T-helper 2 cell (primary cell): Measurements from ENCODE around the gene CARD14.
A peak's percentile ranks its signal among the peaks of the same experiment; 100 is the strongest.
"Not testable (repeated sequence)": the region's sequence is repeated elsewhere in the genome, so short reads cannot be mapped to it uniquely, and the experiment has no call there.

ENCODE experiments used
- DNase-seq, 5 experiments: peaks; one replicate each; pipeline versions ENCODE4 v3.0.0 to v3.0.0-alpha.2; 2012 to 2022

The CARD14 gene

DNA sequence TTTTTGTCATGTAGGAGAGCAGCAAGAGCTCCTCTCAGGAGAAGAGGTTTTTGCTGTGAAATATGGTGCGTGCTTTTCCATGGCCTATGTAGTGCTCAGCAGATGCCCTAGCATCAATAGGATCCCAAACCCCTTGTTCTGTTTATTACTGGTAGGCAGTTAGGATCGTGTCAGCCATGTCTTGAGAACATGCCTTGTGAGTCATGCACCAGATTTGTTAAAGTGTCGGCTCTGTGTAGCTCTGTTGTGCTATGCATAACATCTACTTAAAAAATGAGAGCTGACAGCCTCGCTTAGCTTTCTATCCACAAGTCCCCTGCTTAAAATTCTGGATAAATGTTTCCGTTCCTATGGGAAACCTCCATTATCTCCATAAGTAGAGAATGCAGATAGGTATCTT is 18.5 kb upstream of the CARD14 start:
- DNase-seq: no peak

DNA sequence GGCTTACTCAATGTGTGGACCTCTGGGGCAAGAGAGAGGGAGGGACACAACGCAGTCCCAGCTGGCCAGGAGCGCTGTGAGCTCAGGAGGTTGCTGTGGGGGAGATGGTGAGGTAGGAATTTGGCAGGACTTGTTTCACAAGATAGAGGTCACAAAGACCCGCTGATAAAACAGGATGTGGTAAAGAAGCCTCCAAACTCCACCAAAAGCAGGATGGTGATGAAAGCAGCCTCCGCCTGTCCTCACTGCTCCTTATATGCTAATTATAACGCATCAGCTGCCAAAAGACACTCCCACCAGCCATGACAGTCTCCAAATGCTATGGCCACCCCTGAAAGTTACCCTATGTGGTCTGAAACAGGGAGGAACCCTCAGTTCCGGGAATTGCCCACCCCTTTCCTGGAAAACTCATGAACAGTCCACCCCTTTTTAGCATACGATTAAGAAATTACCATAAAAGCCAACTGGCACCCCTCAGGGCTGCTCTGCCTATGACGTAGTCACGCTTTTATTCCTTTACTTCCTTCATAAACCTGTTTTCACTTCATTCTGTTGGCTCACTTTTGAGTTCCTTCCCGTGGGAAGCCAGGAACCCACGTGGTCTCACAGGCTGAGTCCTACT is 17.6 kb upstream of the CARD14 start:
- DNase-seq: peak in 1 of 5 experiments; percentile 44

DNA sequence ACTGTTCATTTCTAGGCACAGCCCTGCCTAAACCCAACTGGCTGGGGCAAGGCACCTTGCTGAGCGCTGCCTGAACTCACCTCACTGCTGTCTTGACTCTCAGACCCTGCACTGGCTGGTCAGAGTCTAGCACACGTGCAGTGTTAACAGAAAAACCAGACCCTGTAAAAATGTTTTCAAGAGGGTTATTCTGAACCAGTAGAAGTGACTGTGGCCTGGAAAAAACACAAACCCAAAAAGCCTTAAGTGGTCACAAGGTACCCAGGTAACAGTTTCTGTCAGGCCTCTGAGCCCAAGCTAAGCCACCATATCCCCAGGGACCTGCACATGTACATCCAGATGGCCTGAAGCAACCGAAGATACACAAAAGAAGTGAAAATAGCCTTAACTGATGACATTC is 16.8 kb upstream of the CARD14 start:
- DNase-seq: no peak

DNA sequence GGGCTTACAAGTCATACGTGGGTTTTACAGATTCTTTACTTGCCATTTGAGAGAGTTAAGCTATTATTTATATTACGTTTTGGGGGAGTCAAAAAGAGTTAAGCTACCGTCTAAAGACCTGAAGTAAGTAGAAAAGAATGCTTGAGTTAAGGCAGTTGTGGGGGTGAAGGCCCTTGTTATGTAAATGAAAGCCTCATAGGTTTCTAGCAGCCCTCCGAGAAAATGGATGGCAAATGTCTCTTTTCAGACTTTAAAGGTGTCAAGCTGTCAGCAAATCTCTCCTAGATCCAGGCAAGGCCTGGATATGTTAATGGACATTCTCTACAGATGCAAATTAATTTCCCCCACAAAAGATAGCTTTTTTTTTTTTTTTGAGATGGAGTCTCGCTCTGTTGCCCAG is 15.7 kb upstream of the CARD14 start:
- DNase-seq: no peak

DNA sequence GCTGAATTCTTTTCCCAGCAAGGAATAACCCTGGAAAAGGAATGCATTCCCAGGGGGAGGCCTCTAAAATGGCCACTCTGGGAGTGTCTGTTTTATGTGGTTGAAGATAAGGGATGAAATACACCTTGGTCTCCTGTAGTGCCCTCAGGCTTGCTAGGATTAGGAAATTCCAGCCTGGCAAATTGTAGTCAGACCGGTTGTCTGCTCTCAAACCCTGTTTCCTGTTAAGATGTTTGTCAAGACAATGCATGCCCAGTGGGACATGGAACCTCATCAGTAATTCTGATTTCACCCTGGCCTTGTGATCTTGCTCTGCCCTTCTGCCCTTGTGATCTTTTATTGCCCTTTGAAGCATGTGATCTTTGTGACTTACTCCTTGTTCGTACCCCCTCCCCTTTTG is 14.2 kb upstream of the CARD14 start:
- not testable (repeated sequence) for DNase-seq

DNA sequence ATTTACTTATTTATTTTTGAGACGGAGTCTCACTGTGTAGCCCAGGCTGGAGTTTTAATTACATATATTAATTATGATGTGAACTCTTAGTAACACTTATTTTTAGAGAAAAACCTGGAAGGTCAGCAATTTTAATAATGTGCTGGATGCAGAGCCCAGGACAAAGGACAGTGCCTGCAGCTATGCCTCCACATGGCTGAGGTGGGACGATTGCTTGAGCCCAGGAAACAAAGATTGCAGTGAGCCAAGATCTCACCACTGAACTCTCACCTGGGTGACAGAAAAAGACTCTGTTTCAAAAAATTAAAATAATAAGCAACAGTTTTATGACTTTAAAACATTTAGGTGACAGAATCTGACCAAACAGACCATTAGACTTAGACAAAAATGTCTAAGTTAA is 11.0 kb upstream of the CARD14 start:
- DNase-seq: no peak

DNA sequence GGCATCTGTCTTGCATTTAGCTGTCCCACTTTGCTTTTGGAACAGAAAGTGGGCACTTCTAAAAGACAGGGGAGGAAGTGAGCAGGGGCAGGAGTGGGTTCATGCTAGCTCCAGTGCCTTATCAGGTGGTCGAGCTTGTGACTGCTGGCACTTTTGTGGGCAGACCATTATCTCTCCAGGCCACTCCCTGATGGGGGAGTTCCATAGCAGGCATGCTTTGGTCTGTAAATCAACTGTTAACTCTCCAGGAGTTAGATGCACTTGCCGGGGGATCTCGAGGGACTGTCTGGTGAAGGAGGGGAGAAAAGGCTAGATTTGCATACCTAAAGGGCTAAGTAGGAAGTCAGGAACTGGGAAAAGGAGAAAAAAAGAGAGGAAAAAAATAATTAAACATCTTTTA is 9.3 kb upstream of the CARD14 start:
- no peak for DNase-seq

DNA sequence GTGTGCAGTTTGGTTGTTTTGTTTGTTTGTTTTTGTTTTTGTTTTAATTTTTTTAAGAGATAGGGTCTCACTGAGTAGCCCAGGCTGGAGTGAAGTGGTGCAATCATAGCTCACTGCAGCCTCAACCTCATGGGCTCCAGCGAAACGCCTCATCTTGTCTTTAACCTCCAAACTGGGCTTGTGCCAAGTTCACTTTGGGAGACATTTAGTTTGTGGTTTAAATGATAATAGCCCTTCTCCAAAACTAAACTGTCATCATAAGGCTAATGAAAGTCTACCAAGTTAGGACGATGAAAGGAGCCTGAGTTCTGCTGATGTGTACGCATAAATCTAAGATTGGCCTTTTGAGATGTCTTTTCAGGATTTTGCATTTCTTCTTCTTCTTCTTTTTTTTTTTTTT is 6.5 kb upstream of the CARD14 start:
- DNase-seq: no peak

DNA sequence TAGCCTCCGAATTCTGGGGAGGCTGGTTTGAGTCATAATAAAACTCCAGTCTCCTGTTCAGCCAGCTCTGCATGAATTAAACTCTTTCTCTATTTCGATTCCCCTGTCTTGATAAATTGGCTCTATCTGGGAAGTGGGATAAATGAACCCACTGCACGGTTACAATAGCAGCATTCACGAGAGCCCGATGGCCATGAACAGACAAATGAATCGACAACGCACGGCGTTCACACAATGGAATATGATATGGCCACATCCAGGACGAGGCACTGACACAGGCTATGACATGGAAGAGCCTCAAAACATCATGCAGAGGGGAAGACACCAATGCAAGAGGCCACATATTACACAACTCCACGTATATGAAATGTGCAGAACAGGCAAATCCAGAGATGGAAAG is 5.6 kb upstream of the CARD14 start:
- no peak for DNase-seq

DNA sequence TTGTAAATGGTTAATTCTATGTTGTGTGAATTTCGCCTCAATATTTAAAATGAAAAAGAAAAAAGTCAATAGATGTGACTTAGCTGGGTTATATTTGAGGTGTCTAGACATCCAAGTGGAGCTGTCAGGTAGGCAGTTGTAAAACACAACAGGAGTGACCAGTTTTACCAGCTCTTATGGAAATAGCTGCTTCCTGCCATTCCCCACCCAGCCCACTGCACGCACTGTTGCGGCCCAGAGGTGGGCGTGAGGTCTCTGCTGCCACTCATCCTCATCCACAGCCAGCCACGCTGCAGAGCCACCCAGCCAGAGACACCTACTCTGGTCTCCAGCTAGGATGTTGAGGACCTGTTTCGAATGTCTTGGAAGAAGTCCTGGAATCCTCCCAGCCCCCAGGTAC is 3.4 kb upstream of the CARD14 start:
- DNase-seq: no peak

DNA sequence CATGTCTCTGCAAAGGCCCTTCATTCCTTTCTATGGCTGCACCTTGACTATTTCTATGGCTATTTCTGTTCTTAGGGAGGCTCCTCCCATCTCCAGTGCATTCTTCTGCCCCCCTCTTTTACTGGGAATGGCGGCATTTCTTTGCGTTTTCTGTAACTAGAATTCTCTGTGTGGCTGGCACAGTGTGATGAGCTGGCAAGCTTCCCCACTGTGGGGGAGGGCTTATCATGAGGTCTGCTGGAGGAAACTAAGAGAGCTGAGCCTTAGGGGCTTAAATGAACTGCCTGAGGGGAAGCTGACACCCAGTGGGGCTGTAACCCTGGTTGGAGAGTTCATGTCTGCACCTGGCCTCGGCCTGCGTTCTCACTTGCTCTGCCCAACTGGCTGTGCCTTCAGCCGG is 1.5 kb upstream of the CARD14 start:
- no peak for DNase-seq

DNA sequence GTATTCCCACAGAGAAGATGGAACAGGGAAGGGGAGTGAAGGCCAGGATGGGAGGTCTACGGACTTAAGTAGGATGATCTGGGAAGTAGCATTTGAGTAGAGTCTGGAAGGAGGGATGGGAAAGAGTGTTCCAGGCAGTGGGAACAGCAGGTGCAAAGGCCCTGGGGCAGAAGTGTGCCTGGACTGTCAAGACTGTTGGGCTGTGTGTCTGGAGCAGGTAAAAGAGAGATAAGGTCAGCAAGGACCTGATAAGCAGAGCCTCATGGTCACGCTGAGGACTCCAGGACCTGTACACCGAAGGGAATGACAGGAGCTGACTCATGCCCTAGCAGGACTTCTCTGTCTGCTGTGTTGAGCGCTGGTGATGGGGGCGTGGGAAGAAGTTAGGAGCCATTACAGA is 723 bp upstream of the CARD14 start:
- no peak for DNase-seq

DNA sequence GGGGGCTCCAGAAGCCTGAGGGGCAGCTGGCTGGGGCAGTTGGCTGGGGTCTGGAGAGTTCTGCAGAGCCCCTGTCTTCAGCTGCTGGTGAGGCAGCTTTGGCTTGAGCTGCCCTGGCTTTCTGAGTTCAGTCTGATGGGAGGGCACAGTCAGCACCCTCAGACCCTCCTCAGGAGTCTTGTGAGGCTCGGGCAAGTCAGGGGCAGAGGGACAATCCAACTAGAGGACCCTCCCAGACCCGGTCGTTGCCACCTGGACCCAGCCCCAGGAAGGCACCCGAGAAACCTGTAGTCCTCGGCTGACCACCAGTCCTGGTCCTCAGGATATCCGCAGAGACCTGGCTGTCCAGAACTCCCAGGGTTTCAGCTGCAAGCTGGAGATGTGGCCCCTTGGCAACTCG is 1.9 kb downstream of the CARD14 start:
- no peak for DNase-seq

DNA sequence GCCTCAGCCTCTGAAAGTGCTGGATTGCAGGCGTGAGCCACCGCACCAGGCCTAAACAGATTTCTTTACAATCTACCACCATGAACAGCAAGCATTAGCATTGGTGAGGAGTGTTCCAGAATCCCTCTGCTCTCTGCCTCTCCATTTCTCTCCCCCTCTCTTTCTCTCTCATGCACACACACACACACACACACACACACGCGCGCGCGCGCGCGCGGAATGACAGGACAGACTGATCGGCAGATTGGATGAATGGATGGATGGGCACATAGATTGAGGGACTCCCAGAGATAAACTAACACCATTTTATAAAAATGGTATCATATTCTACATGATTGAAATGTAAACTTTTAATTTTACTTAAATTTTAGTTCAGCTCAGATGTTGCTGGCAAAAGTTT is 3.3 kb downstream of the CARD14 start:
- no peak for DNase-seq

DNA sequence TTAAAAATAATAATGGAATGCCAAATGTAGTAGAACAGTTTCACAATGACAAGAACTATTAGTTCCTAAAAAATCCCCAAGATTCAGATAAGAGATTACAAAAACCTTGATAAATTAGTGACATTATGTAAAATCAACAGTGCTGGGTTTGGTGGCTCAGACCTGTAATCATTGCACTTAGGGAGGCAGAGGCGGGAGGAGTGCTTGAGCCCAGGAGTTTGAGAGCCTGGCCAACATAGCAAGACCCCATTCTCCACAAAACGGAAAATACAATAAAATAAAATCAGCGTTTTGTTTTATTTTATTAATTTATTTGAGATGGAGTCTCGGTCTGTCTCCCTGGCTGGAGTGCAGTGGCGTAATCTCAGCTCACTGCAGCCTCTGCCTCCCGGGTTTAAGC is 4.1 kb downstream of the CARD14 start:
- DNase-seq: no peak

DNA sequence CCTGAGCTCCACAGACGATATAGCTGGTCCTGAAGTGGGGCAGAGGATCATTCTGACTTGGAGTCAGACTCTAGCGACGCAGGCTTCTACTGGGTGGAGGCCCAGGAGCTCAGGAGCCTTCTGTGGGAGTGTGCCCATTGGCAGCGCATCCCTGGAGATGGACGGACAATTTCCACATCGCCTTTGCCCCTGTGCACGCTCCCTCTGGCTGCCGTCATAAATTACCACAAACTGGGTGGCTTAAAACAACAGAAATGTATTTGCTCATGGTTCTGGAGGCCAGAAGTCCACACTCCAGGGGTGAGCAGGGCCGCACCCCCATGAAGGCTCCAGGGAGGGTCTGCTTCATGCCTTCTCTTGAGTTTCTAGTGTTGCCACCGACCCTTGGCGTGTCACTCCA is 6.9 kb downstream of the CARD14 start:
- DNase-seq: no peak

DNA sequence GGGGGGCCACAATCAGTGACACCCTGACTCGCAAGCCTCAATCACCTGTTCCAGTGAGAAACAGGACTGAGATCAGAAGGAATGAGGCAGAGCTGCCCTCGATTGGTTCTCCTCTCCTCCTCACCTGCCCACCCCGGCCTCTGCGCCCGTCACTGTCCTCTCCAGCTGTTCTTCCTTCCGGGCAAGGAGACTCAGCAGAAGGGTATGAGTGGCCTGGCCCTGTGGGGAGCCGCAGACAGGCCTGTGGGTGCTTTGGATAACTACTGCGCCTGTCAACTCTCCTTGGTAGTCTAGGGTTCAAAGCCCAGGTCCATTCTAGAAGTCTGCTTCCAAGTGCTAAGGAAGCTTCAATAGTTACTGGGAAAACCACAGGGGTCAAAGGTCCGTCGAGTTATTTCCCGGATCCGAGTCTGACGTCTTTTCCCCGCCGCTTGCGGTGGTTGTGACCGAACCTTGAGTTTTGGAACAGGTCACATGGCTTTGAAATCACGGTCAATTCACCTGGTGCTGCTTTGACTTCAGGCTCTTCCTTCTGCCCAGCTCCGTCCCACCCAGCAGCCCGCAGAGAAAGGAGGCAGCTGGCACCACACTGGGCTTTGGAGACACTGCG is 8.3 kb downstream of the CARD14 start:
- no peak for DNase-seq

DNA sequence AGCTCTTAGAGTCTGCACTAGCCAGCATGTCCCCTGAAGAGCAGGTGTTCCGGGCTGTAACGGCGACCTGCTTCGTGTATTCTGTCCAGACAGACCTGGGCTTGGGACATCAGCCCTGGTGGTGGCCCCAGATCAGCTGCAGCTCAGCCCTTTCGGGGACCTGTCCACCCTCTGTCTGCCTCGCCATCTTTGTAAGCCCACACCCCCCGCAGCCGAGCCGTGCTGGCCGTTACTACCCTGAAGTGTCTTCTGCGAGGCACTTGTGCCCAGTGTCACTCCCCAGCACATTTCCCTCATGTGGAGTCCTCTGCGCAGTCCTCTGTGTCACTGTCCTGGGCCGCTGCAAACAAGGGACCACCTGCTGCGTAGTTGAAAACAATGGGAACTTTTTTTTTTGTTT is 10.4 kb downstream of the CARD14 start:
- DNase-seq: no peak

DNA sequence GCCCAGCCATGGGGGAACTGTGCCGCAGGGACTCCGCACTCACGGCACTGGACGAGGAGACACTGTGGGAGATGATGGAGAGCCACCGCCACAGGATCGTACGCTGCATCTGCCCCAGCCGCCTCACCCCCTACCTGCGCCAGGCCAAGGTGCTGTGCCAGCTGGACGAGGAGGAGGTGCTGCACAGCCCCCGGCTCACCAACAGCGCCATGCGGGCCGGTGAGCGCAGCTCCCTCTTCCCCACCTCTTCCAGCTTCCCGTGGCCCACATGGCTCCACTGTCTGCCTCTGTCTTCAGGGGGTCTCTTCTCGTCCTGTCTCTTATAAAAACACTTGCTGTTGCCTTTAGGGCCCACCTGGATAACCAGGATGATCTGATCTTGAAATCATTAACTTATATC is 11.6 kb downstream of the CARD14 start:
- DNase-seq: no peak

DNA sequence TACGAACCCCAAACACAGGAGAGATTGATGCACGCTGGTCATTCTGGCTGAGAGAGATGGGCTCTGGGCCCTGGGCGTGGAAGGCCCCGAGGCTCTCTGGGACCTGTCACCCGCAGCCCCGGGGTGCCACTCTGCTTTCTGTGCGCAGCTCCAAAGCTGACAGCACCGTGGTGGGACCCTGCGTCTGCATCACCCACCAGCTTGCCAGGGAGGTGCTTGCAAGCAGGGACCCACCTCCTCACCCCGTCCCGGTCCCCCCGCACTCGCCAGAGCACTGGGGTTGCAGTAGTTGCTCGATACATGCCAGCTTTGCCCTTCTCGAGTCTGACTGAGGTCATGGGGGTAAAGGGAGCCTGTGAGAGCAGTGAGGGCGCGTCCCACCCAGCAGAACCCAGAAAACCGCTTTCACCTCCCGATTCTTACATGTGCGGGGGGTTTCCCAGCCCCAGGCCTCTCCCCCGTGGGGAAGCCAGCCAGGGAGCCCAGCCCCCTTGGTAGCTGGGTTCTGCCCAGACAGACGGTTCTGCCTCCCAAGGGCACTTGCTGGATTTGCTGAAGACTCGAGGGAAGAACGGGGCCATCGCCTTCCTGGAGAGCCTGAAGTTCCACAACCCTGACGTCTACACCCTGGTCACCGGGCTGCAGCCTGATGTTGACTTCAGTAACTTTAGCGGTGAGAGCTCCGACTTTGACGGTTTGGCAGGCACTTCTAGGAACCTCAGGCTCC is 12.5 kb downstream of the CARD14 start:
- DNase-seq: no peak

DNA sequence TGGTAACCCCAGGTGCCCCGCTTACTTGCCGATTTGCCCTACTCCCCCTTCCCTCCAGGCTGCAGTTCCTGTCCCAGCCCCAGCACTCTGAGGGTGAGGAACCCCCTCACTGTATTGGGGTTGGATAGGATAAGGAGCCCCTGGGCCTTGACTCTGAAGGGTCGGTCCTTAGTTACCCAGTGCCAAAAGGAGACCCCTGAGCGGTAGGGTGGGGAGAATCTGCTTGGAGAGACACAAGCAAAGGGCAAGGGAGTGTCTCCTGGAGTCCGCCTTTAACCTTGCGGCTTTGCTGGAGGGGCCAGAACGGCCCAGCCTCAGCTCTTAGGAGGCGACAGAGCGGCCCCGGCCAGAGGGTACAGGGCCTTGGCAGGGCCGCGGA is 13.0 kb downstream of the CARD14 start:
- no peak for DNase-seq

DNA sequence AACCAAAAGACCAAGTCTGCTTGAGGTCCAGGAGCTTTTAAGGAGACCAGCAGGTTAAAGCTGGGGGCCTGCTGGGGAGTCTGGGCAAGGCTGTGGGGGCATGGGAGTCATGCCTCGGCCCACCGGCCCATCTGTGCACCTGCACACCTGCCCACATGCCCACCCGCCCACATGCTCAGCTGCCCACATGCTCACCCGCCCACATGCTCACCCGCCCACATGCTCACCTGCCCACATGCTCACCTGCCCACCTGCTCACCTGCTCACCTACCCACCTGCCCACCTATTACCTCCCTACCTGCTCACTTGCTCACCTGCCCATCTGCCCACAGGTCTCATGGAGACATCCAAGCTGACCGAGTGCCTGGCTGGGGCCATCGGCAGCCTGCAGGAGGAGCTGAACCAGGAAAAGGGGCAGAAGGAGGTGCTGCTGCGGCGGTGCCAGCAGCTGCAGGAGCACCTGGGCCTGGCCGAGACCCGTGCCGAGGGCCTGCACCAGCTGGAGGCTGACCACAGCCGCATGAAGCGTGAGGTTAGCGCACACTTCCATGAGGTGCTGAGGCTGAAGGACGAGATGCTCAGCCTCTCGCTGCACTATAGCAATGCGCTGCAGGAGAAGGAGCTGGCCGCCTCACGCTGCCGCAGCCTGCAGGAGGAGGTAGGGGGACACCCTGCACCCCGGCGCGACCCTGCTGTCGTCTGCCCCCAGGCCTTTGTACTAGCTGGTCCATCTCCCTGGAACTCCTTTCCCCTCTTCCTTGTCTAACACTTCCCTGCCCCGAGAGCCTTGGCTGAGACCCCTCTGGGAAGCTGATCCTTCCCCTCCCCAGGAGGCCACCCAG is 14.0 kb downstream of the CARD14 start:
- no peak for DNase-seq

DNA sequence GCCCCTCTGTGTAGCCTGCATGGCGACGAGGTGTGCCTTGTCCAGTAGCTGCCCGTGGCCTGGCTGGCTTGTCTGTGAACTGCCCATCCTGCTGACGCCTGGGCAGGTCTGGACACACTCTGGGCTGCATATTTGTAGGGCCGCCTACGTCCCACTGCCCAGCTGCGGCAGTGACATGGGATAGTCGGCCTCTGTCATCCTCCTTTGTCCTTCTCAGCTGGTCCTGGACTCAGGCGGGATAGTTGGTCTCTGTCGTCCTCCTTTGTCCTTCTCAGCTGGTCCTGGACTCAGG is 14.5 kb downstream of the CARD14 start:
- no peak for DNase-seq

DNA sequence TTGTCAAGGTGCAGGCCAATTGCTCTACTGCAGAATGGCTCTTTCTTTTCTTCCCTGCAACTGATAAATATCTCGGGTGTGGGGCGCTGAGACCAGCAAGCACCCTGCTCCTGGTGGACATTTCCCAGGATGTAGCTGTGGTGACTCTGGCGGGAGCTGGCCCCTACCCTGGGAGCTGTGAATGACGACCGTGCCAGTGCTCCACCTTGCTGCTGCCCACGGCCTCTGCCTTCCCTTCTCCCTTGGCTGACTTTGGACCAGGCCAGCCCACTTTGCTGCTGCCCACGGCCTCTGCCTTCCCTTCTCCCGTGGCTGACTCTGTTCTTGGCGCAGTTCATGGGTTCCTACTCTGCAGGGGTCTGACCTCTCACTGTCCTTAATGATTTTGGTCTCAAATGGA is 16.1 kb downstream of the CARD14 start:
- DNase-seq: no peak
